WI38 (cell line): ENCODE results near the gene URGCP.

Experiments used
- H3K4me3 ChIP-seq: 2 replicates; pipeline ENCODE4 v1.5.1; 2011; ENCODE audit warnings: low read depth, mild to moderate bottlenecking, control low read depth, low read length
- CTCF ChIP-seq: IDR thresholded peaks from 2 replicates; pipeline ENCODE4 v1.5.1; 2012; ENCODE audit warnings: low read depth, mild to moderate bottlenecking, control low read depth, low read length

URGCP gene

GRCh38 chr7:43929529-43930457, 23.4 kb upstream of the URGCP start:
- TF ChIP-seq CTCF, result no peak
- no peak overlapping the region for H3K4me3 ChIP-seq

DNA sequence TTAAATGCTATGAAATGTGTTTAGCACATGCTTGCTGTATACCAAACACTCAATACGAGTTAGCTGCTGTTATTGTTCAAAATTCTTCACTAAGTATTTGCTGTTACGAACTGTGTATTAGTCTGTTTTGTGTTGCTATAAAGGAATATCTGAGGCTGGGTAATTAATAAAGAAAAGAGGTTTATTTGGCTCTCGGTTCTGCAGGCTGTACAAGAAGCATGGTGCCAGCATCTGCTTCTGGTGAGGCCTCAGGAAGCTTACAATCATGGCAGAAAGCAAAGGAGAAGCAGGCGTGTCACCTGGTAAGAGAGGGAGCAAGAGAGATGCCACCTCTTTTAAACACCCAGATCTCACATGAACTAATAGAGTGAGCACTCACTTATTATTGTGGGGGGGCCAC, 21.4 kb upstream of the URGCP start:
- H3K4me3 ChIP-seq, result no peak overlapping the region
- no peak for TF ChIP-seq CTCF

- TF ChIP-seq CTCF, result no peak
- peak overlapping the region; percentile 59 for H3K4me3 ChIP-seq
Observed at GRCh38 chr7:43926798-43927123, 20.4 kb upstream of the URGCP start.

- no peak for TF ChIP-seq CTCF
- H3K4me3 ChIP-seq, result peak within 1 kb of the TSS; percentile 59
Observed at GRCh38 chr7:43925984-43926797, 19.8 kb upstream of the URGCP start, which contains the start of gene UBE2D4. UBE2D4 (plus strand) TSS chr7:43926436; CDS start chr7:43926533, 97 bp downstream.

GRCh38 chr7:43922726-43923125, 16.3 kb upstream of the URGCP start:
- TF ChIP-seq CTCF, result no peak
- no peak overlapping the region for H3K4me3 ChIP-seq

DNA sequence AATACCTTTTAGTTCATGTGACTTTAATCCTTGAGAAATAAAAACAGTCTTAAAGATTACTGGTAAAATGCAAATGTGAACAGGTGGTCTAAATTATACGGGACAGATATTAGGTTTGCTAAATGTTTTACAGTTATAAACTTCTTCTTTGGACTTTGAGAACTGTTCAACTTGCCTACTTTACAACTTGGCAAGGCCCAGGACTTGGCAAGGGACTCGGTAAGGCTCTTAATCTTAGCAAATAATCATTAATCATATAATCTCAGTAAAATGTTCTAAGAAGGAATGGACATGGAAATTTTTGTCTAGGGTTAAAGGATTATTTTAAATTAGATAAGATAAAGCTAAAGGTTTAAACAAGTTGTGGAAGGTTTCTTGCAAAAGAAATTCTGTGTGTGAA, 15.0 kb upstream of the URGCP start:
- H3K4me3 ChIP-seq, result no peak overlapping the region

More for the DNA sequence above, 15.0 kb upstream of the URGCP start:
- TF ChIP-seq CTCF, result no peak
